WERI-Rb-1 (cell line): Measurements from ENCODE around the gene SNX9.

ENCODE experiments used
- DNase-seq: peaks from one replicate; pipeline ENCODE4 v3.0.0-alpha.2; 2020
- H3K27ac ChIP-seq: fragments of 250-450 bp; sonication (Bioruptor Pico); 2 replicates; pipeline ENCODE4 v1.5.1; 2020; ENCODE audit warnings: mild to moderate bottlenecking, moderate library complexity
- H3K27me3 ChIP-seq: fragments of 250-450 bp; sonication (Bioruptor Pico); 2 replicates; pipeline ENCODE4 v1.5.1; 2021; ENCODE audit warnings: mild to moderate bottlenecking, low read depth, moderate library complexity; ENCODE audit not compliant: insufficient read depth, severe bottlenecking
- H3K36me3 ChIP-seq: fragments of 250-450 bp; sonication (Bioruptor Pico); 2 replicates; pipeline ENCODE4 v1.5.1; 2020; ENCODE audit warnings: mild to moderate bottlenecking, moderate library complexity
- H3K4me3 ChIP-seq: 2 replicates; pipeline ENCODE4 v1.5.1; 2011; ENCODE audit warnings: low read depth, mild to moderate bottlenecking, control low read depth, low read length
- H3K9me3 ChIP-seq: fragments of 250-450 bp; sonication (Bioruptor Pico); 2 replicates; pipeline ENCODE4 v1.5.1; 2021; ENCODE audit warnings: mild to moderate bottlenecking, moderate library complexity; ENCODE audit not compliant: severe bottlenecking
- CTCF ChIP-seq: IDR thresholded peaks from 2 replicates; pipeline ENCODE4 v1.5.1; 2011; ENCODE audit warnings: low read depth, mild to moderate bottlenecking, control low read depth, inconsistent platforms, low read length

SNX9 gene

GRCh38 chr6:157884756-157885155, 61.7 kb downstream of the SNX9 start:
- no peak for DNase-seq
- H3K27ac ChIP-seq: no peak overlapping the region
- peaks cover 48% of the 10 kb centered on the region for H3K36me3 ChIP-seq
- no peak for TF ChIP-seq CTCF
- H3K9me3 ChIP-seq: no peaks in the 10 kb centered on the region
- H3K4me3 ChIP-seq: no peak overlapping the region
- no peaks in the 10 kb centered on the region for H3K27me3 ChIP-seq

- Histone ChIP-seq H3K27me3 (no peaks in the 10 kb centered on the region), H3K4me3 (no peak overlapping the region), H3K36me3 (peaks cover 51% of the 10 kb centered on the region), H3K27ac (no peak overlapping the region), H3K9me3 (no peaks in the 10 kb centered on the region)
- DNase-seq: no peak
- no peak for TF ChIP-seq CTCF
Observed at GRCh38 chr6:157885211-157885788, 62.3 kb downstream of the SNX9 start.

GRCh38 chr6:157885876-157886275, 62.8 kb downstream of the SNX9 start:
- Histone ChIP-seq H3K4me3 (no peak overlapping the region), H3K36me3 (peaks cover 51% of the 10 kb centered on the region), H3K27me3 (no peaks in the 10 kb centered on the region), H3K27ac (no peak overlapping the region), H3K9me3 (no peaks in the 10 kb centered on the region)
- TF ChIP-seq CTCF: no peak
- DNase-seq: no peak

GRCh38 chr6:157887892-157888291, 64.8 kb downstream of the SNX9 start:
- Histone ChIP-seq H3K36me3 (peaks cover 36% of the 10 kb centered on the region), H3K4me3 (no peak overlapping the region), H3K27me3 (no peaks in the 10 kb centered on the region), H3K9me3 (no peaks in the 10 kb centered on the region), H3K27ac (no peak overlapping the region)
- no peak for TF ChIP-seq CTCF
- DNase-seq: no peak

- no peak overlapping the region for H3K4me3 ChIP-seq
- no peak for TF ChIP-seq CTCF
- H3K36me3 ChIP-seq: peaks cover 19% of the 10 kb centered on the region
- H3K27me3 ChIP-seq: no peaks in the 10 kb centered on the region
- H3K9me3 ChIP-seq: no peaks in the 10 kb centered on the region
- no peak overlapping the region for H3K27ac ChIP-seq
- DNase-seq: no peak
Observed at GRCh38 chr6:157891544-157892362, 68.7 kb downstream of the SNX9 start.
